WTC11 (cell line): ENCODE measurements around the gene CLDN5. TPM values are rescaled to one million over a fixed set of nuclear protein-coding genes. Genes with fewer than 3 reads are reported as not detected.

Experiments used
- ATAC-seq: fragments of 200-7000 bp; cut with Tn5 transposase; 2 replicates; pipeline ENCODE4 v1.10.0; 2021; ENCODE audit warnings: mild to moderate bottlenecking, moderate library complexity
- CTCF ChIA-PET: fragments of 300-600 bp; sonication (Branson Sonifier 250); formaldehyde crosslinking; loops from one replicate; lab custom pipeline; 2021; ENCODE audit warnings: antibody characterized with exemption; lab: Charles Lee
- POLR2A ChIA-PET: fragments of 350-600 bp; sonication (Branson Sonifier 250); formaldehyde crosslinking; loops from one replicate; lab custom pipeline; 2021; ENCODE audit warnings: antibody characterized with exemption; lab: Charles Lee
- DNase-seq: peaks from one replicate; pipeline ENCODE4 v3.0.0; 2021; ENCODE audit warnings: low spot score
- H3K27ac Mint-ChIP-seq: 2 replicates; pipeline ENCODE4 v1.8.0; 2021; ENCODE audit warnings: mixed read lengths
- H3K27me3 Mint-ChIP-seq: 2 replicates; pipeline ENCODE4 v1.8.0; 2021; ENCODE audit warnings: low read depth, mild to moderate bottlenecking, moderate library complexity, mixed read lengths
- H3K36me3 Mint-ChIP-seq: 2 replicates; pipeline ENCODE4 v1.8.0; 2021; ENCODE audit warnings: mixed read lengths
- H3K4me1 Mint-ChIP-seq: 2 replicates; pipeline ENCODE4 v1.8.0; 2022; ENCODE audit warnings: mixed read lengths
- H3K4me3 Mint-ChIP-seq: 2 replicates; pipeline ENCODE4 v1.8.0; 2021; ENCODE audit warnings: mild to moderate bottlenecking, moderate library complexity, mixed read lengths
- H3K9me3 Mint-ChIP-seq: 2 replicates; pipeline ENCODE4 v1.8.0; 2021; ENCODE audit warnings: mixed read lengths
- ATF1 ChIP-seq: sonication (generic); formaldehyde crosslinking; IDR thresholded peaks from 2 replicates; pipeline ENCODE4 v1.8.1; 2023; ENCODE audit warnings: mild to moderate bottlenecking, moderate library complexity, missing genetic modification reagents
- CREM ChIP-seq: sonication (generic); formaldehyde crosslinking; IDR thresholded peaks from 2 replicates; pipeline ENCODE4 v1.8.1; 2022; ENCODE audit warnings: mild to moderate bottlenecking, missing genetic modification reagents, moderate library complexity
- EMX1 ChIP-seq: fragments of 250-450 bp; sonication (Bioruptor Pico); IDR thresholded peaks from 2 replicates; pipeline ENCODE4 v1.8.0; 2021; ENCODE audit warnings: mild to moderate bottlenecking
- FOXK1 ChIP-seq: sonication (generic); formaldehyde crosslinking; IDR thresholded peaks from 2 replicates; pipeline ENCODE4 v1.8.0; 2022; ENCODE audit warnings: mild to moderate bottlenecking, moderate library complexity, missing genetic modification reagents
- HMGA2 ChIP-seq: fragments of 250-450 bp; sonication (Bioruptor Pico); IDR thresholded peaks from 2 replicates; pipeline ENCODE4 v1.4.0; 2021; ENCODE audit warnings: mild to moderate bottlenecking, moderate library complexity
- IRF2 ChIP-seq: sonication (generic); formaldehyde crosslinking; IDR thresholded peaks from 2 replicates; pipeline ENCODE4 v1.8.0; 2022; ENCODE audit warnings: low read depth, missing genetic modification reagents, borderline replicate concordance
- KAT7 ChIP-seq: sonication (generic); formaldehyde crosslinking; IDR thresholded peaks from 2 replicates; pipeline ENCODE4 v1.8.1; 2023; ENCODE audit warnings: missing genetic modification reagents, mild to moderate bottlenecking, borderline replicate concordance
- MLX ChIP-seq: sonication (generic); formaldehyde crosslinking; IDR thresholded peaks from 2 replicates; pipeline ENCODE4 v1.8.1; 2023; ENCODE audit warnings: mild to moderate bottlenecking, missing genetic modification reagents, moderate library complexity
- MYBL2 ChIP-seq: sonication (generic); formaldehyde crosslinking; IDR thresholded peaks from 2 replicates; pipeline ENCODE4 v1.8.1; 2023; ENCODE audit warnings: mild to moderate bottlenecking, moderate library complexity, missing genetic modification reagents
- NFYB ChIP-seq: sonication (generic); formaldehyde crosslinking; conservative IDR thresholded peaks from 2 replicates; pipeline ENCODE4 v1.8.0; 2022; ENCODE audit warnings: low read depth, missing genetic modification reagents
- NR3C1 ChIP-seq: sonication (generic); formaldehyde crosslinking; conservative IDR thresholded peaks from 2 replicates; pipeline ENCODE4 v1.8.1; 2023; ENCODE audit warnings: low read depth, mild to moderate bottlenecking, missing genetic modification reagents
- ZBTB43 ChIP-seq: sonication (generic); formaldehyde crosslinking; IDR thresholded peaks from 2 replicates; pipeline ENCODE4 v1.8.1; 2023; ENCODE audit warnings: mild to moderate bottlenecking, missing genetic modification reagents
- ZNF219 ChIP-seq: sonication (generic); formaldehyde crosslinking; IDR thresholded peaks from 2 replicates; pipeline ENCODE4 v1.8.0; 2023; ENCODE audit warnings: missing genetic modification reagents, mild to moderate bottlenecking, borderline replicate concordance
- ZNF263 ChIP-seq: sonication (generic); formaldehyde crosslinking; IDR thresholded peaks from 2 replicates; pipeline ENCODE4 v1.8.1; 2022; ENCODE audit warnings: low read depth, mild to moderate bottlenecking, moderate library complexity, missing genetic modification reagents
- ZNF423 ChIP-seq: fragments of 250-450 bp; sonication (Bioruptor Pico); IDR thresholded peaks from 2 replicates; pipeline ENCODE4 v2.1.2; 2022; ENCODE audit warnings: mild to moderate bottlenecking, moderate library complexity
- ZNF532 ChIP-seq: fragments of 250-450 bp; sonication (Bioruptor Pico); IDR thresholded peaks from 2 replicates; pipeline ENCODE4 v1.9.0; 2021; ENCODE audit warnings: mild to moderate bottlenecking, borderline replicate concordance
- ZNF671 ChIP-seq: fragments of 250-450 bp; sonication (Bioruptor Pico); IDR thresholded peaks from 2 replicates; pipeline ENCODE4 v1.8.0; 2021; ENCODE audit warnings: mild to moderate bottlenecking
- total RNA-seq: library from RNA; stranded (reverse); gene quantifications from 3 replicates; pipeline ENCODE4 v1.2.3, GENCODE V29; 2021
- TF ChIP-seq, protein P1 (sequence below): sonication (generic); formaldehyde crosslinking; conservative IDR thresholded peaks from 2 replicates; pipeline ENCODE4 v1.8.1; 2023; ENCODE audit warnings: mild to moderate bottlenecking, low read depth, missing genetic modification reagents, moderate library complexity
- TF ChIP-seq, protein P2 (sequence below): sonication (generic); formaldehyde crosslinking; IDR thresholded peaks from 2 replicates; pipeline ENCODE4 v1.8.1; 2022; ENCODE audit warnings: missing genetic modification reagents, borderline replicate concordance
- TF ChIP-seq, protein P3 (sequence below): sonication (generic); formaldehyde crosslinking; IDR thresholded peaks from 2 replicates; pipeline ENCODE4 v1.8.1; 2022; ENCODE audit warnings: low read depth, missing genetic modification reagents, borderline replicate concordance
- TF ChIP-seq, protein P4 (sequence below): sonication (generic); formaldehyde crosslinking; IDR thresholded peaks from 2 replicates; pipeline ENCODE4 v1.8.1; 2022; ENCODE audit warnings: low read depth, mild to moderate bottlenecking, moderate library complexity, missing genetic modification reagents, borderline replicate concordance

Gene CLDN5
- total RNA-seq, 1 experiment from 2014 or later, result 1.0 TPM

- TF ChIP-seq CREM (CRISPR knock-in tag) (no peak), ZNF671 (no peak), NR3C1 (CRISPR knock-in tag) (no peak), EMX1 (CRISPR knock-in tag) (no peak), NFYB (CRISPR knock-in tag) (no peak), MYBL2 (CRISPR knock-in tag) (no peak), ZNF219 (CRISPR knock-in tag) (no peak)
- TF ChIP-seq, protein P1, sequence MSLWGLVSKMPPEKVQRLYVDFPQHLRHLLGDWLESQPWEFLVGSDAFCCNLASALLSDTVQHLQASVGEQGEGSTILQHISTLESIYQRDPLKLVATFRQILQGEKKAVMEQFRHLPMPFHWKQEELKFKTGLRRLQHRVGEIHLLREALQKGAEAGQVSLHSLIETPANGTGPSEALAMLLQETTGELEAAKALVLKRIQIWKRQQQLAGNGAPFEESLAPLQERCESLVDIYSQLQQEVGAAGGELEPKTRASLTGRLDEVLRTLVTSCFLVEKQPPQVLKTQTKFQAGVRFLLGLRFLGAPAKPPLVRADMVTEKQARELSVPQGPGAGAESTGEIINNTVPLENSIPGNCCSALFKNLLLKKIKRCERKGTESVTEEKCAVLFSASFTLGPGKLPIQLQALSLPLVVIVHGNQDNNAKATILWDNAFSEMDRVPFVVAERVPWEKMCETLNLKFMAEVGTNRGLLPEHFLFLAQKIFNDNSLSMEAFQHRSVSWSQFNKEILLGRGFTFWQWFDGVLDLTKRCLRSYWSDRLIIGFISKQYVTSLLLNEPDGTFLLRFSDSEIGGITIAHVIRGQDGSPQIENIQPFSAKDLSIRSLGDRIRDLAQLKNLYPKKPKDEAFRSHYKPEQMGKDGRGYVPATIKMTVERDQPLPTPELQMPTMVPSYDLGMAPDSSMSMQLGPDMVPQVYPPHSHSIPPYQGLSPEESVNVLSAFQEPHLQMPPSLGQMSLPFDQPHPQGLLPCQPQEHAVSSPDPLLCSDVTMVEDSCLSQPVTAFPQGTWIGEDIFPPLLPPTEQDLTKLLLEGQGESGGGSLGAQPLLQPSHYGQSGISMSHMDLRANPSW, result no peak
- TF ChIP-seq, all 79 proteins: peak for 0
These were observed 8.4 kb downstream of the CLDN5 start (continued) for GRCh38 chr22:19515654-19516377.

- POLR2A ChIA-PET, result no interaction called here
- Mint-ChIP-seq H3K9me3 (no peaks in the 10 kb centered on the region), H3K4me1 (0 out of 2 replicates have a peak, but pooled peaks cover 2% of the 10 kb centered on the region), H3K36me3 (peaks cover 42% of the 10 kb centered on the region), H3K27me3 (no peaks in the 10 kb centered on the region), H3K4me3 (no peak overlapping the region), H3K27ac (no peak overlapping the region)
- CTCF ChIA-PET, result interaction anchor here (1.7 kb wide), 1 partner anchor 115 kb away, joined by 5 read pairs; no protein-coding TSS in a partner anchor
- DNase-seq (no peak), ATAC-seq (no peak)
- no peak for TF ChIP-seq IRF2 (CRISPR knock-in tag)
- TF ChIP-seq, protein P2, sequence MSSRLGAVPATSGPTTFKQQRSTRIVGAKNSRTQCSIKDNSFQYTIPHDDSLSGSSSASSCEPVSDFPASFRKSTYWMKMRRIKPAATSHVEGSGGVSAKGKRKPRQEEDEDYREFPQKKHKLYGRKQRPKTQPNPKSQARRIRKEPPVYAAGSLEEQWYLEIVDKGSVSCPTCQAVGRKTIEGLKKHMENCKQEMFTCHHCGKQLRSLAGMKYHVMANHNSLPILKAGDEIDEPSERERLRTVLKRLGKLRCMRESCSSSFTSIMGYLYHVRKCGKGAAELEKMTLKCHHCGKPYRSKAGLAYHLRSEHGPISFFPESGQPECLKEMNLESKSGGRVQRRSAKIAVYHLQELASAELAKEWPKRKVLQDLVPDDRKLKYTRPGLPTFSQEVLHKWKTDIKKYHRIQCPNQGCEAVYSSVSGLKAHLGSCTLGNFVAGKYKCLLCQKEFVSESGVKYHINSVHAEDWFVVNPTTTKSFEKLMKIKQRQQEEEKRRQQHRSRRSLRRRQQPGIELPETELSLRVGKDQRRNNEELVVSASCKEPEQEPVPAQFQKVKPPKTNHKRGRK (CRISPR knock-in tag), result no peak
- TF ChIP-seq KAT7 (CRISPR knock-in tag), result no peak
- no peak for TF ChIP-seq ZBTB43 (CRISPR knock-in tag)
- TF ChIP-seq HMGA2 (CRISPR knock-in tag), result no peak
- TF ChIP-seq ZNF532 (CRISPR knock-in tag), result no peak
- TF ChIP-seq ATF1 (CRISPR knock-in tag), result no peak
- TF ChIP-seq, protein P3, sequence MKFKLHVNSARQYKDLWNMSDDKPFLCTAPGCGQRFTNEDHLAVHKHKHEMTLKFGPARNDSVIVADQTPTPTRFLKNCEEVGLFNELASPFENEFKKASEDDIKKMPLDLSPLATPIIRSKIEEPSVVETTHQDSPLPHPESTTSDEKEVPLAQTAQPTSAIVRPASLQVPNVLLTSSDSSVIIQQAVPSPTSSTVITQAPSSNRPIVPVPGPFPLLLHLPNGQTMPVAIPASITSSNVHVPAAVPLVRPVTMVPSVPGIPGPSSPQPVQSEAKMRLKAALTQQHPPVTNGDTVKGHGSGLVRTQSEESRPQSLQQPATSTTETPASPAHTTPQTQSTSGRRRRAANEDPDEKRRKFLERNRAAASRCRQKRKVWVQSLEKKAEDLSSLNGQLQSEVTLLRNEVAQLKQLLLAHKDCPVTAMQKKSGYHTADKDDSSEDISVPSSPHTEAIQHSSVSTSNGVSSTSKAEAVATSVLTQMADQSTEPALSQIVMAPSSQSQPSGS (CRISPR knock-in tag), result no peak
- TF ChIP-seq MLX (CRISPR knock-in tag), result no peak
- no peak for TF ChIP-seq ZNF423
- TF ChIP-seq ZNF671, result no peak
- no peak for TF ChIP-seq ZNF263 (CRISPR knock-in tag)
- TF ChIP-seq, protein P4, sequence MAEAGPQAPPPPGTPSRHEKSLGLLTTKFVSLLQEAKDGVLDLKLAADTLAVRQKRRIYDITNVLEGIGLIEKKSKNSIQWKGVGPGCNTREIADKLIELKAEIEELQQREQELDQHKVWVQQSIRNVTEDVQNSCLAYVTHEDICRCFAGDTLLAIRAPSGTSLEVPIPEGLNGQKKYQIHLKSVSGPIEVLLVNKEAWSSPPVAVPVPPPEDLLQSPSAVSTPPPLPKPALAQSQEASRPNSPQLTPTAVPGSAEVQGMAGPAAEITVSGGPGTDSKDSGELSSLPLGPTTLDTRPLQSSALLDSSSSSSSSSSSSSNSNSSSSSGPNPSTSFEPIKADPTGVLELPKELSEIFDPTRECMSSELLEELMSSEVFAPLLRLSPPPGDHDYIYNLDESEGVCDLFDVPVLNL, result no peak
- TF ChIP-seq FOXK1, result no peak
These were observed 9.2 kb downstream of the CLDN5 start for GRCh38 chr22:19514831-19515565.
